Activated T-cell treated with anti-CD3 and anti-CD28 coated beads for 48 hours (primary cell): ENCODE measurements around the gene MAPK14.
"Not testable (repeated sequence)": the region's sequence is repeated elsewhere in the genome, so short reads cannot be mapped to it uniquely, and the experiment has no call there.

ENCODE experiments used
- DNase-seq: peaks from one replicate; pipeline ENCODE4 v3.0.0-alpha.2; 2020; ENCODE audit warnings: low read depth

The MAPK14 gene

DNA sequence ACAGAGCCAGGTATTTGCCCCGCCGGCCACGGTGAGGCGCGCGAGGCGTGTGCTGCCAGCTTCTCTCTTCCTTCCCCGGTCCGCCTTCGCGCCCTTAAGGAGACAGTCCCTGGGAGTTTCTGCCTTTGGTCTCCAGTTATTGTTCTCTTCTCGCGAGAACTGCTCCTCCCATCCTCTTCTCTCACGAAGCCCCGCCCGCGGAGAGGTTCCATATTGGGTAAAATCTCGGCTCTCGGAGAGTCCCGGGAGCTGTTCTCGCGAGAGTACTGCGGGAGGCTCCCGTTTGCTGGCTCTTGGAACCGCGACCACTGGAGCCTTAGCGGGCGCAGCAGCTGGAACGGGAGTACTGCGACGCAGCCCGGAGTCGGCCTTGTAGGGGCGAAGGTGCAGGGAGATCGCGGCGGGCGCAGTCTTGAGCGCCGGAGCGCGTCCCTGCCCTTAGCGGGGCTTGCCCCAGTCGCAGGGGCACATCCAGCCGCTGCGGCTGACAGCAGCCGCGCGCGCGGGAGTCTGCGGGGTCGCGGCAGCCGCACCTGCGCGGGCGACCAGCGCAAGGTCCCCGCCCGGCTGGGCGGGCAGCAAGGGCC, at the start of gene MAPK14:
TSS of gene MAPK14 (plus strand) at position 308 of the 587 bp plus-strand sequence. CDS start 350 bp downstream, outside the sequence.
- DNase-seq, result peak; percentile 94

DNA sequence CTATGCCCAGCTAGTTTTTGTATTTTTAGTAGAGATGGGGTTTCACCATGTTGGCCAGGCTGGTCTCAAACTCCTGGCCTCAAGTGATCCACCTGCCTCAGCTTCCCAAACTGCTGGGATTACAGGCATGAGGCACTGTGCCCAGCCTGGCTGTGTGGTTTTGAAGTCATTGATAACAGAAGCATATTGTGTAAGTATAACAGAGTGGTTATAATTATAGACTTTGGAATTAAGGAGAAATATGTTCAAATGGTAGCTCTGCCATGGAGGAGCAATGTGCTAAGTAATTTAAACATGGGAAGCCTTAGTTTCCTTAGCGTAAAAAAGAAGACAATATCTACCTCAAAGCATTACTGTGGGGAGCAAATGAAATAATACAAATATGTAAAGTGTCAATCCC, 47.5 kb upstream of the MAPK14 start:
- not testable (repeated sequence) for DNase-seq

DNA sequence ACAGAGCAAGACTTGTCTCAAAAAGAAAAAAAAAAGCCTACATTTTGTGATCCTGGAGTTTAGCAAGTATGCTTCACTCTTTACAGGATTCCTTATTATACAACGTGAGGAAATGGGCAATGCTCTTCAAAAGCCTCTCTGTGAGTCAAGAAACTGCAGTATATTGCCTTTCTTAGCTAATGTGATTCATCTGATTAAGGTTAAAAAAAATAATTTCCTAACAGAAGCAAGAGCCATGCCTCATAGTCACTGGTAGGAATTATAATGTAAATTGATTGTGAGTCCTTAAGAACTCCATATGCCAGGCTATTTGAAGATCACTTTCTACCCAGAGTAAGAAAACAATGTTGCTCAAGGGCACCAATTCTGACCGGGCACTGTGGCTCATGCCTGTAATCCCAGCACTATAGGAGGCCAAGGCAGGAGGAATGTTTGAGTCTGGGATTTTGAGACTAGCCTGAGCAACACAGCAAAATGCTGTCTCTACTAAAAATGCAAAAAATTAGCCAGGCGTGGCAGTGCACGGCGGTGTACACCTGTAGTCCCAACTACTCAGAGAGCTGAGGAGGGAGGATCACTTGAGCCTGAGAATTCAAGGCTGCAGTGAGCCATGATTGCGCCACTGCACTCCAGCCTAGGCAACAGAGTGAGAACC, 46.5 kb upstream of the MAPK14 start:
- no peak for DNase-seq

DNA sequence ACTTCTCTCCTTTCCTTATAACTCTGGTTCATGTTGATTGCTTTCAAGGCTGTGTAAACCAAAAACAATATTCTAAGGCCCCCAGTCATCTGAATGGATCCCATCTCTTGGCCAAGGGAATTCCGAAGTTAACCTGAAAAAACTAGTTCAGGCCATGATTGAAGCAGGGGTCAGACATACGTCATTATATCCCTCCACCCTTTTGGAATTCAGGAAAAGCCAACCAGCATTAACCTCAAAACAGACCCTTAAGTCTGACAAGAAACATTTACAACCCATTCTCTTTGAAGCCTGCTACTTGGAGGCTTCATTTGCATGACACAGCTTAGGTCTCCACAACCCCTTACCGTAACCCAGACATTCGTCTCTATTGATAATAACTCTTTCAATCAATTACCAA, 42.9 kb upstream of the MAPK14 start:
- DNase-seq, result no peak

DNA sequence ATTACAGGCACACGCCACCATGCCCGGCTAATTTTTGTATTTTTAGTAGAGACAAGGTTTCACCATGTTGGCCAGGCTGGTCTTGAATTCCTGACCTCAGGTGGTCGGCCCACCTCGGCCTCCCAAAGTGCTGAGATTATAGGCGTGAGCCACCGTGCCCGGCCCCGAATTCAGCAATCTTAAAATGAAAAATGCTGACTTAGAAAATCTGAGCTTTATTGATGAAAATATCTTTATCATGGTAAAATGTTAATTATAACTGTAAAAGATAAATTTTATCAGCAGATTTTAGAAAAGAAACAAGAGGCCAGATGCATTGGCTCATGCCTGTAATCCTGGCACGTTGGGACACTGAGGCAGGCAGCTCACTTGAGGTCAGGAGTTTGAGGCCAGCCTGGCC, 39.6 kb upstream of the MAPK14 start:
- DNase-seq, result not testable (repeated sequence)

DNA sequence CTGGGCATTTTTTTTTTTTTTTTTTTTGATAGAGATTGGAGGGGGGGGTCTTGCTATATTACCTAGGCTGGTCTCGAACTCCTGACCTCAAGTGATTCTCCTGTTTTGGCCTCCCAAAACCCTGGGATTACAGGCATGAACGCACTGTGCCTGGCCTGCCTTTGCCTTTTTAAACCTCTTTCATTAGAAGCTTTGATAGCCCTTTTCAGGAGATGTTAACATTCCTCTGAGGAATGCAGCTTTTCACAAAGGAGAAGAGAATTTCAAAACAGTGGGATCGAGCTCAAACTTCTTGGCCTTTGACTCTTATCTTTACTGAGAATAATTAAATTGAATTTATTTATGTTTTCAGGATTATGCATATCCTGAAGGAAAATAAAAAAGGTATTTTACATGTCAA, 34.5 kb upstream of the MAPK14 start:
- no peak for DNase-seq

DNA sequence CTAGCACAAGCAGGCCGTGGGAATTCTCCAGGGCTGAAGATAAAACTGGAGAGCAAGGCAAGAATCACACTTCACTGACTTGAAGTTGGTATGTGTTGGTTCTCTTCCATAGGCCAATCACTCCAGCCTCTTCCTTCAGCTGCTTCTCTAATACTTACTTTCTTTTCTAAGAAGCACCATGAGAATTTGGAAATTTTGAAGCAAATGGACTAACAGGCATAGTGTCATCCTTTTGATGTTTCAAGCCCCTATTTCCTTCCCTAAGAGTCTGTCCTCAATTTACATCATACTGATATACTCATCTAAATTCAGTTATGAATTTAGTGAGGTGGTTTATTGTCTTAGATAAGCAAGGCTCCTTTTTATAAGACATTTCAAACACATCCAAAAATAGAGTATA, 27.2 kb upstream of the MAPK14 start:
- no peak for DNase-seq

DNA sequence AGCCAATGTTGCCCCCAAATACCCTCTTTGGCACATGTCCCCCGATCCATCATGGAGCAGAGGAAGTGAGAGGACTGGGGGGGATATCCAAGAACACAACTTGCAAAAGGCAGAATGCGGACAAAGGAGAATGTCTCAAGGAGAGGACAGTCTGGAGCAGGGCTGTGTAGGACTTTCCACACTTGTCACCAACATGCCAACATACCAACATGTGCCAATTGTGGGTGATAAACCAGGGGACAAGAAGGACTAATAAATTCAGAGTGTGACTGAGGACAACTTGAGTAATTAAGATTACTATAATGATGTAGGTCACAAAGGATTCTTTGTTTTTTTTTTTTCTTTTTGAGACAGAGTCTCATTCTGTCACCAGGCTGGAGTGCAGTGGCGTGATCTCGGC, 11.9 kb upstream of the MAPK14 start:
- no peak for DNase-seq

DNA sequence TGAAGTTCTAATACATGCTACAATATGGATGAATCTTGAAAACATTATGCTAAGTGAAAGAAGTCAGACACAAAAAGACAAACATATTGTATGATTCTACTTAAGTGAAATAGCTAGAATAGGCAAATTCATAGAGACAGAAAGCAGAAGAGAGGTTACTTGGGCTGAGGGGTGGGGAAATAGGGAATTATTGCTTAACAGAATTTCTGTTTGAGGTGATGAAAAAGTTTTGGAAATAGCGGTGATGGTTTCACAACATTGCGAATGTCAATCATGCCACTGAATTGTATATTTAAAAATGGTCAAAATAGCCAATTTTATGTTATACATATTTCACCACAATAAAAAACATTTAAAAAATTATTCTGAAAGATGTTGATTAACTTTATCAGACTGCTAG, 9.3 kb upstream of the MAPK14 start:
- DNase-seq, result no peak

DNA sequence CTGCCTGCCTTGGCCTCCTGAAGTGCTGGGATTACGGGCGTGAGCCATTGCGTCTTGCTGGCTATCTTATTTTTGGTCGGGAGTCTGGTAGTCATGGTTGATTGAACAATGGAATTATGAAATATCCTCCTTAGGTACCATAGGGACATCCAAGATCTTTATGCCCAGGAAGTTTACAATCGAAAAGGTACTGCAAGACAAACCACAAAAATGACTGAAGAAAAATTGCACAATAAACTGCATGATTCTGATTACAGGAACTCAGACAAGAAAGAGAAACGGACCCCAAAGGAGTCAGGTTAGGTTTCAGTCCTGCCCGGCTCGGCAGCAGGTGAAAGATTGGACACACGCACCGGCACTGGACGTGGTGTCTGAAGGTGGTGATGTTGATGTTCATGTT, 8.4 kb upstream of the MAPK14 start:
- DNase-seq, result no peak

DNA sequence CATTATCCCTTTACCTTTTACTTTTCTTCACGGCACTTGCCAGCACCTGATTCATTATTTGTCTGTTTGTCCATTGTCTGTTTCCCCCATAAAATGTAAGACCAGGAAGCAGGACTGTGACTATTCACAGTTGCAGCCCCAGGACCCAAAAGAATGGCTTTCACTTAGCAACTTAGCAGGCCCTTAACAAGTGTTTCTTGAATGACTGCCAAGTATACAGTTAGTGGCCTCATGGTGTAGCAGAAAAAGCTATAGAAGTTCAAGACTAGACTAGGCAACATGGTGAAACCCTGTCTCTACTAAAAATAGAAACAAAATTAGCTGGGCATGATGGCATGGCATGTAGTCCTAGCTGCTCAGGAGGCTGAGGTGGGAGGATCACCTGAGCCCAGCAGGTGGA, 7.5 kb upstream of the MAPK14 start:
- DNase-seq, result no peak

DNA sequence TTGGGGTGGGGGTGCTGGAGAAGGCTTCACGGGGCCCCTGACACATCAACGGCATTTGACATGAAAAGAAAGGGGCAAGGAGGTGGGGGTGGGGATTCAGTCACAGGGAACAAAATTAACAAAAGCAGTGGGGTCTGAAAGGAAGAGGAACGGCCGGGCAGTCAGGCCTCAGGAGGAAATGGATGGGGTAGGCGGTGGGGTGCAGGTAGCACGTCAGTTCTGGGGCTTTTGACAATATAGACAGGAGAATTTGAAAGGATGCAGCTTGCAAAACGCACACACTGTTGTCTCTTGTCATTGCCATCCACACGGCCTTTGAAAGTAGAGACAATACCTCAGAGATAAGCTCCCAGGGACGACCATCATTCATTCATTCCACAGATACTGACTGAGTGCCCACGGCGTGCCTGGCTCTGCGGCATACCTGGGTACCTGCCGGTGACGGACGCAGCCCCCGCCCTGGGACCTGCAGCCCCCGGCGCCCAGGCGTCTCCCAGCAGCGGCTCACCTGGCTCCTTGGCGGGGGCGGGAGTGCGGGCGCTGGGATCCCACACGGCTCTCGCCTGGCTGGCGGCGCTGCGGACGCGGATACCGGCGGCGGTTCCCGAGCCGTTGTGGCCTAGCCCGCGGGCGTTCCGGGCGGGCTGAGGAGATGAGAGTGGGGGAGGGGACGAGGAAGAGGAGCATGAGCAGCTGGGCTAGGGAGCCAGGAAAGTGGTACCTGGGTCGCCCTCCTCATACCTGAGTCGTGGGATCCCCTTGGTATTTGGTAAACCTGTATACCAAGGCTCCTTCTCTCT, 3.4 kb upstream of the MAPK14 start, which contains the start of gene SLC26A8:
TSS of gene SLC26A8 (minus strand) at position 646 of the 800 bp plus-strand sequence. CDS start 4,934 bp downstream, outside the sequence.
- DNase-seq, result no peak

DNA sequence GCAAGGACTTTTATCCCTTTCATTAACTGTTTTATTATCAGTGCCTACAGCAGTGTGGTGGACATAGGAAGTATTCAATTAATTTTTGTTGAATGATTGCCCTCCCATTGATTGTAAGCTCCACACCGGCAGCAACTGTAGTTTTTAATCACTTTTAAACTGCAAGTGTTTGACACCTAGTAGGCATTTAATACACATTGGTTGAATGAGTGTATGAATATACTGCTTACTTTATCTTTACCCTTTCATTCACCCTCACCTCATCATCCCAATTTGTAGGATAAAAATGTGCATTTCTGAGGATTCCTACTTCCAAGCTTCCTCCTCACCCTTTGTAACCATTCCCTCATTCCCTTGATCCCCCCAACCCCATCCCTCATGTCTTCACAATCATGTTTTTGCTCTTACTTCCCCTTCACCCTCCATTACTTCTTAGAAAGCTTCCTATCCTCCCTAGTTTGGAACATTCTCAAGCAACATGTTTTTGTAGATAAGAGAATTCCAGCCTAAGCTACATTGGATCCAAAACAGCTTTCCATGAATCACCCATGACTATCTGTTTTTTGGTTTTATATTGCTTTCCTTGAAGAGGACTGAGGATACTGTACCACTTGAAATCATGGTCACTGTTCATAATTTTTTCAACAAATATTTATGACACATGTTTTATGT, 2.2 kb upstream of the MAPK14 start:
- DNase-seq, result no peak

DNA sequence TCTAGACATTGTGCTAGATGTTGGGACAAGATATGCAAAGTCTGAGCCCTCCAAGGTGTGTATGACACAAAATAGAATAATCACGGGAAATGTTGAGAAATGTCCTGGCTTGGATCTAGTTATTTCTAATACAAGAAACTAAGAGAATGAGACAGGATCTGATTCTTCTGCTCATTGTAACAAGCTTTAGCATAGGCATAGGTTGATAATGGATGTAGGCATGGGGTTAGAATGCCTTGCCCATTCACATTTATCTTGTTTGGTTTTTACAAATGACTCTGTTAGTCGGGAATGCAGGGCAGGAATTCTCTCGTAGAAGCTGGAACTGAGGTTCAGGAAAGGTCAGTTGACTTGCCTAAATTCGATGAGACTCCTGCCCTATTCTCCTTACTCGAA, 1.7 kb upstream of the MAPK14 start:
- no peak for DNase-seq

DNA sequence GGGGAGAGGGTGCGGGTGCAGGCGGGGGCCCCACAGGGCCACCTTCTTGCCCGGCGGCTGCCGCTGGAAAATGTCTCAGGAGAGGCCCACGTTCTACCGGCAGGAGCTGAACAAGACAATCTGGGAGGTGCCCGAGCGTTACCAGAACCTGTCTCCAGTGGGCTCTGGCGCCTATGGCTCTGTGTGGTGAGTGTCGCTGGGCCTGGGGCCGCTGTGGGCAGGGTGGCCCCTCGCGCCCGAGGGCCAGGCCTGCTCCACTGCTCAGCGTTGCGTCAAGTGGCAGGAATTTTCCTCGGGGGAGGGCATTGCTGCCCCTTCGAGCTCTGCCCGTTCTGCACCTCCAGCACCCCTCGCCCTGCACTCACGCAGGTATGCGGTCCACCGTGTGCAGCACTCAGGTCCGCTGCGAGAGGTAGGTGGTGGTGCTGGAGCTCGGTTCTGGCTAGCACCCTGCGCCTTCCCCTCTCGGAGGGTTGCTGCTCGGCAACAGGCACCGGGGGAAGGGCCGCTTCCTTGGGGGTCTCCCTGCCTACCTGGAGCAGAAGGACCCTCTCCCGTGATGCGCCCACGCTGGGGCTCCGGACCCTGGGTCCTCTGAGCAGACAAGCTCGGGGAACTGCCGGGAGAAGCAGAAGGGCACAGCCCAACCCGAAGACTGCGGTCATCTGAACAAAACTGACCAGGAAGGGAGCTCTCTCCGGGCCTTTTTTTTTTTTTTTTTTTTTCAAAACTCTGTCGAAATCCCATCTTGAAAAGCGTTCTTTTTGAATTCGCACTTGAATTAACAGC, 674 bp downstream of the MAPK14 start:
- DNase-seq, result peak; percentile 30

DNA sequence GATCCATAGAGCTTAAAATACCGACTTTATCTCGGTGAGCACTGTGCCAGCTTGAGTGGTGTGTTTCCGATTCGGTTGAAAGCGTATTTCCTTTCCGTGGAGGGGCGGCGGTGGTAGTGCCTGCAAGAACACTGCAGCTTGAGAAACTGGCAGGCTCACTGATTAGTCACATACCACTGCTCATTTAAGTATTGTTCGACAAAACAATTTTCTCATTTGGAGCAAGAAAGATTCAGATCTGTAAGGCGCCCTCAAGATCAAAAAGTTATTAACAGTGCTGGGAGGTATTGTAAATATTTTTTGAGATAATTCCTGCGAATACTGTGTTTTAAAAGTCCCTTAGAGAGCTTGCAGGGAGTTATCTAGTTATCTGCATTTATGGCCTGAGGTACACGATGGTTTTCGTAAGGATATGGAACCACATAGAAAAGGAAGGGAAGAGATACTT, 1.3 kb downstream of the MAPK14 start:
- peak; percentile 69 for DNase-seq

DNA sequence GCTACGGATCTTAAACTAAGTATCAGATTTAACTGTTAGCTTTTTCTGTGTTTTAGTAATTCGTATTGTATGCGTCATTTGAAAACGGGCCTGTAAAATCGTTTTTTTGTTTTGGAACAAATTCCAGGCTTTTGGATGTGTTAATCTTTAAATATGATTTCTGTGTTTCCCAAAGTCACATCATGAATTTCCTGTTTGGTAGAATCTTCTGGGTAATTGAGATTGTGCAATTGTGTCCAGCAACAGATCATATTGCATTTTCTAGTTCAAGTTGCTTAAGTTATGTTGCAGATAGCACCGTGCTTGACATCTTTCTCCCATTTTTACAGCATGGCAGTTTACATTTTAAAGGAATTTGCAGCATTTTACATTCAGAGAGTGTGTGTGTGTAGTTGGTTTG, 1.9 kb downstream of the MAPK14 start:
- no peak for DNase-seq

DNA sequence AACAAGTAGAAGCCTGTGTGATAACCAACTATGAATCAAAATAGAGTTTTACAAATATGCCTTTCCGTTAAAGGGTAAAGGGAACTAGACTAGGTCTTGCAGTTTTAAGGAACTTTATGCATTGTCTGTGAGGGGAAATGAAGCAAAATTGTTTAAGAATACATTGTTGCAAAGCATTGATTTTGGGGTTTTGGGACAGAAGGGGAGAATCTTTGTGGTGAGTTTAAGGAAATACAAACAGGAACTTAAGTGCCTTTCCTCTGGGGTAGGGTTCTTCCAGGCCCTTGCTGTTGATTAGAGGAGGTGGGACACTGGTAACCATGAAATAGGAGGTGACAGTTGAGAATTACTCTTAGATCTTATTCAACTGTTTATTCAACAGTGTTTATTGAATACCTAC, 4.7 kb downstream of the MAPK14 start:
- DNase-seq, result no peak

DNA sequence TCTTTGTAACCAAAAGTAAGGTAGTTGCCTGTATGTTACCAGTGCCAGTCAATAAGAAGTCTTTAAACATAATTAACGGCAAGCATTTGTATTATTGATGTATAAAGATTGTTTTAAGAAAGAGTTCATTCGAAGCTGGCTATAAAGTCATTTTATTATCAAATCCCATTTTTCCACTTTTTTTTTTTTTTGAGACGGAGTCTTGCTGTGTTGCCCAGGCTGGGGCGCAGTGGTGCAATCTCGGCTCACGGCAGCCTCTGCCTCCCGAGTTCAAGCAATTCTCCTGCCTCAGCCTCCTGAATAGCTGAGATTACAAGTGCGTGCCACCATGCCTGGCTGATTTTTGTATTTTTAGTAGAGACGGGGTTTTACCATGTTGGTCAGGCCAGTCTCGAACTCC, 5.5 kb downstream of the MAPK14 start:
- not testable (repeated sequence) for DNase-seq

DNA sequence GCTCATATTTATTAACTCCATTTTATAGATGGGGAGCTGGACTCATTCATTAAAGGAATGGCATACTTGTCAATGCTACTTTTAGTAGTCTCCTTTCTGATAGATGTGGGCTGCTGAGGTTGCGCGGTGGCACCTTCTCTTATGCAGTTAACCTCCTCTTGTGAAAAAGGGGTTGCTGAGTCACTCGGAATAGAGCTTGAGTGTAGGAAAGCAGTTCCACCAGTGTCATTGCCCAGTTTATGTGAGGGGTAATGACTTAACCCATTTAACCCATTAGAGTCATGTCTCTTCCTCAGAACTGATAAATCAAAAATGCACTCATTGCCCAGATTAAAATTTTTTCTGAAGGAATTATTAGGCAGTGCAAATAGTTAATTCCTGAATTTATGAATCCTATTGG, 6.3 kb downstream of the MAPK14 start:
- DNase-seq, result peak; percentile 38

DNA sequence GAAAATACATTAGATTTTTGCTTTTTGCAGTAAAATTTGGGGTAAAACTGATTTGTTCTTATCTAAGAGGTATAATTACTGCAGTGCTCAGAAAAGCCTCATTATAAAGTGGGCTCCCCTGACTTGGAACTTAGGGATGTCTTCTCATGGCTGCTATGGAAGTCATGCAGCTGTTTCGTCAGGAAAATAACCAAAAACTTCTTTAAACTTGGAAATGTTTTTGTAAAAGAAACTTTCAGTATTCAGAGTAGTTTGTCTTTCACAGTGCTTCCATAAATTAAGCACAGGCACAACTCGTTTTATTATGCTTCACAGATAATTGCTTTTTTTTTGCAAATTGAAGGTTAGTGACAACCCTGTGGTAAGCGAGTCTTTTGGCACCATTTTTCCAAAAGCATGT, 6.8 kb downstream of the MAPK14 start:
- no peak for DNase-seq

DNA sequence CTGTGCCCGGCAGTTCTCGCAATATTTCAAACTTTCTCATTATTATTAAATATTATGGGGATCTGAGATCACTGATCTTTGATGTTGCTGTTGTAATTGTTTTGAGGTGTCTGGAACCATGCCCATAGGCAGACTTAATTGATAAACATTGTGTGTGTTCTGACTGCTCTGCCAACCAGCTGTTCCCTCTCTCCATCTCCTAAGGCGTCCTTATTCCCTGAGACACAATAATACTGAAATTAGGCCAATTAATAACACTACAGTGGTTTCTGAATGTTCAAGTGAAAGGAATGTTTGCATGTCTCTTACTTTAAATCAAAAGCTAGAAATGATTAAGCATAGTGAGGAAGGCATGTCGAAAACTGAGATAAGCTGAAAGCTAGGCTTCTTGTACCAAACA, 7.6 kb downstream of the MAPK14 start:
- no peak for DNase-seq
